ENCODE measurements around the gene POLD4.

GRCh38 chr11:67337257-67337656 lies 16.1 kb downstream of the POLD4 start:
- TF ChIP-seq CTCF (IDR thresholded peaks at IDR 0.05 in 4 of 5, conservative IDR thresholded peaks at IDR 0.05 in 1 of 5): no peak
- no peak for TF ChIP-seq POLR2A (IDR thresholded peaks at IDR 0.05)
